ENCODE data around the gene PRR12. TPM values are rescaled to one million over a fixed set of nuclear protein-coding genes. Genes with fewer than 3 reads are reported as not detected.
A peak's percentile ranks its signal among the peaks of the same experiment; 100 is the strongest.

PRR12 gene
- total and polyA plus RNA-seq, 10 donors: 3.7 to 44.3 (median 23.1) TPM

GRCh38 chr19:49645995-49646394, 55.0 kb downstream of the PRR12 start:
- TF ChIP-seq CTCF (IDR thresholded peaks at IDR 0.05 in 8 of 11, conservative IDR thresholded peaks at IDR 0.05 in 3 of 11): no peak
- TF ChIP-seq POLR2A (IDR thresholded peaks at IDR 0.05): no peak
- no peak for TF ChIP-seq POLR2AphosphoS5 (IDR thresholded peaks at IDR 0.05)
- H3K9me3 ChIP-seq: no peaks in the 10 kb centered on the region
- H3K4me3 ChIP-seq: no peak overlapping the region
- peak overlapping the region in 1 of 8 donors; percentile 4 for H3K27ac ChIP-seq
- 90 to 96% (median 93%) methylated on average over 10 to 13 of the region's 13 CpGs for WGBS, 5 donors
- peaks cover 0 to 67% (median 43%) of the 10 kb centered on the region in 6 donors for H3K36me3 ChIP-seq
- H3K4me1 ChIP-seq: peaks cover 11 to 66% (median 43%) of the 10 kb centered on the region in 6 donors
- intact Hi-C loops (cut with DNase I; ENCODE audit: low total_unique reads): no loop called here
- no peak for DNase-seq
- no peaks in the 10 kb centered on the region for H3K27me3 ChIP-seq (replicated peaks in 1 of 7)

GRCh38 chr19:49646586-49646985, 55.6 kb downstream of the PRR12 start:
- intact Hi-C loops (cut with DNase I; ENCODE audit: low total_unique reads): no loop called here
- H3K36me3 ChIP-seq: peaks cover 0 to 72% (median 49%) of the 10 kb centered on the region in 6 donors
- no peak overlapping the region for H3K4me3 ChIP-seq
- no peak for DNase-seq
- H3K9me3 ChIP-seq: no peaks in the 10 kb centered on the region
- WGBS, 5 donors: 93 to 96% (median 95%) methylated on average over 17 of the region's 17 CpGs
- peak in 1 of 3 donors; percentile 40 for TF ChIP-seq POLR2AphosphoS5 (IDR thresholded peaks at IDR 0.05)
- no peak for TF ChIP-seq CTCF (IDR thresholded peaks at IDR 0.05 in 8 of 11, conservative IDR thresholded peaks at IDR 0.05 in 3 of 11)
- TF ChIP-seq POLR2A (IDR thresholded peaks at IDR 0.05): no peak
- no peak overlapping the region for H3K27ac ChIP-seq
- no peaks in the 10 kb centered on the region for H3K27me3 ChIP-seq (replicated peaks in 1 of 7)
- peaks cover 11 to 65% (median 38%) of the 10 kb centered on the region in 6 donors for H3K4me1 ChIP-seq

GRCh38 chr19:49651029-49651819, 60.2 kb downstream of the PRR12 start:
- WGBS, 5 donors: 87 to 96% (median 94%) methylated on average over 44 to 72 of the region's 72 CpGs
- TF ChIP-seq POLR2AphosphoS5 (IDR thresholded peaks at IDR 0.05) (peak in 2 of 3 donors; percentile 4 to 53), POLR2A (IDR thresholded peaks at IDR 0.05) (no peak)
- Histone ChIP-seq H3K4me3 (no peak overlapping the region), H3K27me3 (replicated peaks in 1 of 7) (no peaks in the 10 kb centered on the region), H3K4me1 (peaks cover 0 to 48% (median 6%) of the 10 kb centered on the region in 6 donors), H3K36me3 (peaks cover 0 to 100% (median 82%) of the 10 kb centered on the region in 6 donors), H3K27ac (peak overlapping the region in 4 of 8 donors; percentile 57 to 79 (median 71)), H3K9me3 (no peaks in the 10 kb centered on the region)
- no peak for DNase-seq
- intact Hi-C loops (cut with DNase I; ENCODE audit: low total_unique reads): no loop called here

GRCh38 chr19:49651820-49652550, 61.0 kb downstream of the PRR12 start:
- no peak for DNase-seq
- intact Hi-C loops (cut with DNase I; ENCODE audit: low total_unique reads): no loop called here
- peaks cover 0 to 100% (median 82%) of the 10 kb centered on the region in 6 donors for H3K36me3 ChIP-seq

More at GRCh38 chr19:49651820-49652550, 61.0 kb downstream of the PRR12 start:
- Histone ChIP-seq H3K4me1 (peaks cover 0 to 50% (median 8%) of the 10 kb centered on the region in 6 donors), H3K4me3 (no peak overlapping the region), H3K9me3 (no peaks in the 10 kb centered on the region), H3K27ac (peak overlapping the region in 1 of 8 donors; percentile 74), H3K27me3 (replicated peaks in 1 of 7) (no peaks in the 10 kb centered on the region)
- 96 to 99% (median 96%) methylated on average over 56 to 110 of the region's 110 CpGs for WGBS, 5 donors
- TF ChIP-seq POLR2A (IDR thresholded peaks at IDR 0.05): no peak
- TF ChIP-seq POLR2AphosphoS5 (IDR thresholded peaks at IDR 0.05): no peak
- TF ChIP-seq CTCF (IDR thresholded peaks at IDR 0.05 in 8 of 11, conservative IDR thresholded peaks at IDR 0.05 in 3 of 11): no peak
